A204.1 (cell line): ENCODE data around the gene VPS39.

Source experiments
- FAIRE-seq: peaks from 2 replicates; lab custom pipeline; 2012; peaks lifted over from hg19 to GRCh38; lab: Jason Lieb, UNC

VPS39 gene

GRCh38 chr15:42201801-42202200, 6.3 kb downstream of the VPS39 start:
- FAIRE-seq = no peak

GRCh38 chr15:42199126-42199525, 9.0 kb downstream of the VPS39 start:
- no peak for FAIRE-seq

DNA sequence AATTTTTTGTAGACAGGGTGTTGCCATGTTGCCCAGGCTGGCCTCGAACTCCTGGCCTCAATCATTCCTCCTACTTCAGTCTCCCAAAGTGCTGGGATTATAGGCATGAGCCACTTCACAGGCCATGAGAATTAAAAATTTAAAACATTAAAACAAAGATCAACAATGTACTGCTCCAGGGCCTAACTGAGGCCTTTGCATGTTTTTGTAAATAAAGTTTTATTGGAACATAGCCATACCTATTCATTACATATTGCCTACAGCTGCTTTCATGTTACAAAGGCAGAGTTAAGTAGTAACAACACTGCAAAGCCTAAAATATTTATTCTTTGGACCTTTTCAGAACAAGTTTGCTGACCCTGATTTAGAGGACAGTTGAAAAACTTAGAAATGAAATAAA, 9.6 kb downstream of the VPS39 start:
- no peak for FAIRE-seq

DNA sequence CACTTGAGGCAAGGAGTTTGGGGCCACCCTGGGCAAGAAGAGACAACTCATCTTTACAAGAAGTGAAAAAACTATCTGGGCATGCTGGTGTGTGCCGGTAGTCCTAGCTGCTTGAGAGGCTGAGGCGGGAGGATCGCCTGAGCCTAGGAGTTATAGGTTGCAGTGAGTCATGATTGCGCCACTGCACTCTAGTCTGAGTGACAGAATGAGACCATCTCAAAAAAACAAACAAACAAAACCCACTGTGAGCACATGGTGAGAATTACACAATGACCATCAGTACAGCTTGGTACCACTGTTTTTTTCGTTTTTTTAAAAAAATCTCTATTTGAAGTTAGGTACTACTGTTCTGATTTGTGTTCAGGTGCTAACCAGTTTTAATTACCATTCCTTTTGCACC, 13.6 kb downstream of the VPS39 start:
- FAIRE-seq = no peak

DNA sequence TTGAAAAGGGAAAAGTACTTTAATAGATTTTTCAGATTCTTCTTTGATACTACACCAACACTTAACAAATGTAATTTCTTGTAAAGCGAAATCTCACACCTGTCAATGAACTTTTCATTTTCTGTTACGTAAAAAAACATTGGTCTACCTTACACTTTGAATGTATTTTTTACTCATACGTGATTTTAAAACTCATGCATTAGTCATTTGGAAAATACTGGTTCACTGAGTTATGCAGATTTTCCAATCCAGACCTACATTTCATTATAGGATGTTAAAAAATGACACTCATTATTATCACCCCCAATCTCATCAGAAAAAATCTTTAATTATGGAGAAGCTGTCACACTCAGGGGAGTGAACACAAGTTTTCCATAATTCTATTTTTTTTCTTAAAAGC, 14.7 kb downstream of the VPS39 start:
- no peak for FAIRE-seq

- no peak for FAIRE-seq
Measured at GRCh38 chr15:42191610-42192346, 16.3 kb downstream of the VPS39 start.

GRCh38 chr15:42190370-42190769, 17.7 kb downstream of the VPS39 start:
- no peak for FAIRE-seq

- FAIRE-seq = no peak
Measured at GRCh38 chr15:42185801-42186200, 22.3 kb downstream of the VPS39 start.

DNA sequence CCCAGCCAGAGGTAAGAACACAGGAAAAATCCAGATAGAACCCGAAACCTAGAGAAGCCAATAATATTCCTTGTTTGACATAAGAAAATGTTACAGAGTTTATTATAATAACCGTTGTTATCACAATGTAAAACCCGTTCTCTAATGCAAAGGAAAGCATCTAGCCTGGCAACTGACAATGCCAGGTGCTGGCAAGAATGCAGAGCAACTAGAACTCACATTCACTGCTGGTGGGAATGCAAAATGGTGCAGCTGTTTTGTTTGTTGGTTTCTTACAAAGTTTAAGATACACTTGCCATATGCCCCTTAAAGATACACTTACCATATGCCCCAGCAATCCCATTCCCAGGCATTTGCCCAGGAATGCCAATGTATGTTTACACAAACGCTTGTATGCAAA, 23.4 kb downstream of the VPS39 start:
- no peak for FAIRE-seq

DNA sequence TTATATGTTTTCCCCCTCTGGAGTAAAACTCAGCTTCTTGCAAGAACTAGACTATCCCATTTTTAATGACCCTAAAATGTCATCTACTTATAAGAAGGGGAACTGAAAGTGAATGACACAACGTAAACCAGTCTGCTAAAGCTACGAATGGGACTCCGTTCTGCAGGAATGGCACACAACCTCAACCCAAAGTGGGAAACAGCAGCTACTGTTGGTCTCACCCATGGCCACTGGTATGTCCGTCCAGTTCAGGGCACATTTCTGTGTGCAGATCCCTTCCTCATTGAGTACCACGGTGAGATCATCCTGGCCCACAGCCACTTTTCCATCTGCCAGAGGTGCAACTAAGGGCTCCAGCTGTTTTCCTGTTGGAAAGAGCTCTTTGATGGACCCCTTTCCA, 23.8 kb downstream of the VPS39 start:
- no peak for FAIRE-seq

DNA sequence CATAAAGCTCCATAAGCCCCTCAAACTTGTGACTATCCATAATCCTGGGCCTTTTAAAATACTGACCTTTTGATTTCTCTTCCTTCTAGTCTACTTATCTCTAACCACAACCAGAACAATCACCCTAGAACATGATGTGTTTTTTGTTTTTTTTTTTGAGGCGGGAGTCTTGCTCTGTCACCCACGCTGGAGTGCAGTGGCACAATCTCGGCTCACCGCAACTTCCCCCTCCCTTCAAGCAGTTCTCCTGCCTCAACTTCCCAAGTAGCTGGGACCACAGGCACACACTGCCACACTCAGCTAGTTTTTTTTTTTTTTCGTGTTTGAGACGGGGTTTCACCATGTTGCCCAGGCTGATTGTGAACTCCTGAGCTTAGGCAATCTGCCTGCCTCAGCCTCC, 25.1 kb downstream of the VPS39 start:
- FAIRE-seq = no peak

GRCh38 chr15:42182328-42182886, 25.7 kb downstream of the VPS39 start:
- no peak for FAIRE-seq

- FAIRE-seq = no peak
Measured at GRCh38 chr15:42178056-42178455, 30.0 kb downstream of the VPS39 start.

DNA sequence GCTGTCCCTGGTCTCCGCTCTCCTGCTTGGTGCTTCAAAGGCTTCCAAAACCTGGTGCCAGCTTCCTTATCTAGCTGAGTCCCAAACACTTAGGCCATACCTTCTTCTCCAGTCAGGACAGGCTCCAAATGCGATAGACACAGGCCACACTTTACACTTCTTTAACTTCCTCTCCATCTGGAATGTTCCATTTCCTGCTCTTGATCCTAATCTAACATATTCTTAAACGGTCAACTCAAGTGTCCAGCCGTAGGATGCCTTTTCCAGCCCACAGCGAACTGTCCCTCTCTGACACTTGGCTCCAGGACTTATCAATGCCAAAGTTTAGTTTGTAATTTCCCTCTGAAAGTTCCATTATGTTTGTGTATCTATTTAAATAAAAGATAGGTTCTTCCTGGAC, 32.4 kb downstream of the VPS39 start:
- FAIRE-seq = no peak

DNA sequence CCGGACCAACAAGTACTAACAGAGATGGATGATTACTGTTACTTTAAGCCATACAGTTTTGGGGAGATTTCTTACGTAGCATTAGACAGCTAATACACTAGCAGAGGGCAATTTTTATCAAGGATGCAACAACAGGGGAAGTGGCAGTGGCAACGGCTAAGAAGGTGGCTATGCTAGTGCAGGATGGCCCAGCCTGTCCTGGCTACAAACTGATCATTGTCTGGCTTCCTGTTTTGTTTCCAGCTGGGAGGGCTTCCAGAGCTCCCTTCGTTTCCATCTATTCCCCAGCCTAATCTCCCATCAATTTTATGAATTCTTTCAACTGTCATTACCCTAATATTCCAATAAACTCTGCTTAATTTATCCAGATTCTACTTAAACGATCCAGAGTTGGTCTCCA, 35.6 kb downstream of the VPS39 start:
- FAIRE-seq = no peak

GRCh38 chr15:42171795-42172194, 36.3 kb downstream of the VPS39 start:
- no peak for FAIRE-seq

DNA sequence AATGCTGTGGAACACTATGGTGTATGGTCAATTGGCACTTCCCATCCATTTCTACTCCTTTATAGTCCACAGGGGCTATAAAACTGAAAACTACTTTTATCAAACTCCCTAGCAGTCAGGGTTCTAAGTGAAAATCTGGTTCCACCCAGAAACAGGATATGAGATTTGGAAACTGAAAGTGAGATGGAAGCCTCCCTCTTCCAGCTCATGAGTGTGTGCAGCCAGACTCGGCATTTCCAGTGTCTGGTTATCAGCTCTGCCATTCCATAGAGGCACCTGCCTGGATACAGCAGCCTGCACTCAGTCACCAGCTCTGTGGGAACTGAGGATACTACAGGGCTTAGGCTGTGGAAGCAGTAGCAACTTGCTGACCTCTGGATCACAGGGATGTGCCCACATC, 37.0 kb downstream of the VPS39 start:
- FAIRE-seq = no peak

GRCh38 chr15:42166225-42166940, 41.7 kb downstream of the VPS39 start:
- FAIRE-seq = no peak

- FAIRE-seq = no peak
Measured at GRCh38 chr15:42165106-42165505, 43.0 kb downstream of the VPS39 start.

DNA sequence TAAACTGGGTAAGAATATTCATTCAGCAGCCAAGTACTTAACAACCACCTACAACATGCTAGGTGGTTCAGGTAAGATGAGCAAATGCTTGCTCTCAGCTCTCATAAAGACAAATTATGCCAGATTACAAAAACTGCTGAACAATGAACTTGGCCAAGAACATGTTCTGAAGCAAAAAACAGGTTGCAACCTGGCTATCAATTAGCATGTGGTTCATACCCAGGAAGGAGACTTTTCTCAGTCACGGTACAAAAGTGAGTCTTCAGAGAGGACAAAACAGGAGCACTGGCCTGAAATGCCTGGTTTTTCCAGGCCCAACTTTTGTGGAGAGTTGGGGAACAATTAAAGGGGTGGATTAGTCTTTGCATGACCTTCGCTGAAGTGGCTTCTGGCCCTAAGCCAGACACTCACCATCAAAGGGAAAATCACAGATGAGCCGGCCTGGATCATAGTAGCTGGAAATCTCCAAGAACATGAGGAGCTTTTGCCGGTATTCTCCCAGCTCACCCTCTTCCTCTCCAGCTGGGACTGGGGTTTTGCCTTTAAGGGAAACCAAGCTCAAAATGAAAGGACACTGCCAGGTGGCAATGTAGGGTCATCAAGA, 44.1 kb downstream of the VPS39 start:
- FAIRE-seq = no peak

GRCh38 chr15:42163291-42163690, 44.8 kb downstream of the VPS39 start:
- FAIRE-seq = no peak

- FAIRE-seq = no peak
Measured at GRCh38 chr15:42160136-42160535, 48.0 kb downstream of the VPS39 start.

DNA sequence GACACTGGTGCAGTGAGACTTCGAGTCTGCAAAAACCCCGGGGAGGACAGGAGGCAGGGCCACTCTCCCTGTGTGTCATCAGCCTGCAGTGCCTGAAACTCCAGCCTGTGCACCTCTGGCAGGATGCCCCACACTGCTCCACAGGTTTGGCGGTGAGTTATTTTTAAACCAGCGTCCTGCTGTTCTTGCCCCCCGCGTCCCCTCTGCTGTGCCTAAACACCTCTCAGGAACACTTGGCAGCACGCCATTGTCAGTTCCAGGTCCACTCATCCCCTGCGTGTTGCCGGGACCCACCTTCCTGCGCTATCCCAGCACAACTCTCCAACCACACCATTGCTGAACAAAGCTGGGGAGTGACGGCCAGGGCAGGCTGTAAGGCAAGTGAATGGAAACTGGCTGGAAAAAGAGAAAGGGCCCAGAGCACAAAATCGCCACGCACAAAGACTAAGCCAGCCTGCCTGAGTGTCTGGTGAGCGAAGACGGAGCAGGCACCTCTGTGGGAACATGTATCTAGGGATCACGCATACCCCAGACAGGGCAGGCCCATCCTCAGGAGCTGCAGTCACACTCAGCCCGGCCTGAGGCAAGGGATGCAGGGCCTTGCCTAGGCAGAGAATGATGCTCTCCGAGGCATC, 48.6 kb downstream of the VPS39 start:
- no peak for FAIRE-seq
